B cell (primary cell): Measurements from ENCODE around the gene TFEC. TPM values are rescaled to one million over a fixed set of nuclear protein-coding genes. Genes with fewer than 3 reads are reported as not detected.

Source experiments
- ATAC-seq: fragments of 200-7000 bp; cut with Tn5 transposase; one replicate; pipeline ENCODE4 v1.10.0; 2021; ENCODE audit warnings: low read depth, mild to moderate bottlenecking, moderate number of reproducible peaks, moderate library complexity
- CTCF ChIA-PET: fragments of 350-600 bp; sonication (Branson Sonifier 250); formaldehyde crosslinking; loops from one replicate; lab custom pipeline; 2021; ENCODE audit warnings: antibody characterized with exemption, inconsistent platforms; lab: Charles Lee
- POLR2A ChIA-PET: fragments of 350-600 bp; sonication (Branson Sonifier 250); formaldehyde crosslinking; loops from one replicate; lab custom pipeline; 2021; ENCODE audit warnings: antibody characterized with exemption; lab: Charles Lee
- DNase-seq: peaks from one replicate; pipeline ENCODE4 v3.0.0; 2013
- H2AFZ ChIP-seq: 2 replicates; pipeline ENCODE4 v1.6.1; 2012; ENCODE audit warnings: mild to moderate bottlenecking, low read depth, low read length; ENCODE audit not compliant: insufficient read depth, poor library complexity, severe bottlenecking
- H3K27ac ChIP-seq, 2 donors: 1 replicate in 1 of 2; 2 replicates in 1 of 2; pipeline ENCODE4 v1.5.1; 2012 to 2013; ENCODE audit warnings: low read length in 2 of 2, mild to moderate bottlenecking in 2 of 2, moderate library complexity in 1 of 2
- H3K27me3 ChIP-seq, 4 experiments: fragments of 200-600 bp in 1 of 4; sonication (generic) in 1 of 4; replicated peaks in 1 of 4; 1 replicate in 2 of 4; 2 replicates in 2 of 4; pipeline versions ENCODE4 v1.6.1 to v1.7.0; 2013 to 2016; ENCODE audit warnings: low read length in 3 of 4, mild to moderate bottlenecking in 2 of 4, mixed read lengths in 1 of 4, moderate library complexity in 1 of 4; ENCODE audit not compliant: insufficient read depth in 4 of 4, control insufficient read depth in 3 of 4; ENCODE audit errors: control extremely low read depth in 1 of 4
- H3K36me3 ChIP-seq, 2 experiments: replicated peaks in 1 of 2; 1 replicate in 1 of 2; 2 replicates in 1 of 2; pipeline versions ENCODE4 v1.6.1 to v1.7.1; 2013; ENCODE audit warnings: low read length in 1 of 2; ENCODE audit not compliant: insufficient read depth in 2 of 2, control insufficient read depth in 1 of 2; ENCODE audit errors: control extremely low read depth in 1 of 2, extremely low read depth in 1 of 2
- H3K4me1 ChIP-seq, 2 donors: fragments of 200-600 bp in 1 of 2; sonication (generic) in 1 of 2; 1 replicate in 1 of 2; 2 replicates in 1 of 2; pipeline versions ENCODE4 v1.5.1 to v1.6.1; 2013 to 2017; ENCODE audit warnings: low read length in 2 of 2; ENCODE audit not compliant: control insufficient read depth in 2 of 2, insufficient read depth in 2 of 2
- H3K4me2 ChIP-seq: replicated peaks from 2 replicates; pipeline ENCODE3; 2012; ENCODE audit warnings: mild to moderate bottlenecking, low read depth, low read length; ENCODE audit not compliant: poor library complexity, severe bottlenecking
- H3K4me3 ChIP-seq, 5 experiments: fragments of 200-600 bp in 1 of 5; sonication (generic) in 1 of 5; 1 replicate in 3 of 5; 2 replicates in 2 of 5; pipeline versions ENCODE4 v1.5.1 to v1.7.0; 2011 to 2016; ENCODE audit warnings: low read length in 4 of 5, mild to moderate bottlenecking in 4 of 5, low read depth in 2 of 5, control low read depth in 1 of 5, moderate library complexity in 1 of 5; ENCODE audit not compliant: insufficient read depth in 1 of 5; ENCODE audit errors: control extremely low read depth in 1 of 5, extremely low read depth in 1 of 5
- H3K79me2 ChIP-seq: fragments of 200-600 bp; sonication (generic); one replicate; pipeline ENCODE4 v1.6.0; 2016; ENCODE audit warnings: low read length; ENCODE audit not compliant: control insufficient read depth, insufficient read depth
- H3K9ac ChIP-seq: fragments of 200-600 bp; sonication (generic); 2 replicates; pipeline ENCODE4 v1.6.1; 2017; ENCODE audit warnings: mild to moderate bottlenecking, low read length, moderate library complexity
- H3K9me3 ChIP-seq, 3 donors: one replicate each; pipeline versions ENCODE4 v1.6.1 to v1.7.1; 2013; ENCODE audit warnings: low read length in 2 of 3; ENCODE audit not compliant: control insufficient read depth in 2 of 3, insufficient read depth in 1 of 3; ENCODE audit errors: control extremely low read depth in 1 of 3
- H4K20me1 ChIP-seq: 2 replicates; pipeline ENCODE4 v1.6.0; 2012; ENCODE audit warnings: mild to moderate bottlenecking, low read length; ENCODE audit not compliant: insufficient read depth, control insufficient read depth, poor library complexity, severe bottlenecking
- H3K27ac Mint-ChIP-seq: one replicate; pipeline ENCODE4 v1.8.0; 2021; ENCODE audit warnings: mixed read lengths
- H3K27me3 Mint-ChIP-seq: one replicate; pipeline ENCODE4 v1.8.0; 2021; ENCODE audit warnings: mixed read lengths
- H3K4me1 Mint-ChIP-seq: one replicate; pipeline ENCODE4 v1.8.0; 2021; ENCODE audit warnings: mixed read lengths
- H3K4me3 Mint-ChIP-seq: one replicate; pipeline ENCODE4 v1.8.0; 2021; ENCODE audit warnings: mixed read lengths
- H3K9me3 Mint-ChIP-seq: one replicate; pipeline ENCODE4 v1.8.0; 2022; ENCODE audit warnings: mixed read lengths; ENCODE audit not compliant: insufficient read depth
- EZH2 ChIP-seq: IDR thresholded peaks from 2 replicates; pipeline ENCODE4 v1.6.1; 2012; ENCODE audit warnings: borderline replicate concordance, low read depth, mild to moderate bottlenecking, moderate library complexity, low read length; ENCODE audit not compliant: insufficient read depth, poor library complexity, severe bottlenecking
- WGBS: methylation state at CpG from one replicate; pipeline ENCODE4 v1.1.5; 2013; ENCODE audit warnings: missing lambda C conversion rate; ENCODE audit not compliant: insufficient coverage; 5-methylcytosine and 5-hydroxymethylcytosine counted together
- intact Hi-C: fragments of 100-400 bp; cut with micrococcal nuclease; formaldehyde crosslinking; loops from one replicate; pipeline ENCODE4 v1.10.0; 2022
- polyA plus RNA-seq: library from polyadenylated mRNA; depleted of rRNA; stranded (reverse); fragments of >200 nt; gene quantifications from 2 replicates; pipeline ENCODE4 v1.2.3, GENCODE V29; 2012
- total RNA-seq, 2 donors: library from RNA; stranded (reverse); fragments of 120-200 nt in 1 of 2; gene quantifications; 1 replicate in 1 of 2; 2 replicates in 1 of 2; pipeline versions ENCODE4 v1.2.3 to v1.2.4, GENCODE V29; 2013 to 2022
- TF ChIP-seq, protein P1 (sequence below): fragments of 200-600 bp; IDR thresholded peaks from one replicate; pipeline ENCODE4 v1.8.0; 2022; ENCODE audit warnings: antibody characterized with exemption, mild to moderate bottlenecking

Gene TFEC
- total and polyA plus RNA-seq, 2 donors (not counting 1 experiment from before 2014, with no cell fraction given), result 17.3 to 36.3 TPM

DNA sequence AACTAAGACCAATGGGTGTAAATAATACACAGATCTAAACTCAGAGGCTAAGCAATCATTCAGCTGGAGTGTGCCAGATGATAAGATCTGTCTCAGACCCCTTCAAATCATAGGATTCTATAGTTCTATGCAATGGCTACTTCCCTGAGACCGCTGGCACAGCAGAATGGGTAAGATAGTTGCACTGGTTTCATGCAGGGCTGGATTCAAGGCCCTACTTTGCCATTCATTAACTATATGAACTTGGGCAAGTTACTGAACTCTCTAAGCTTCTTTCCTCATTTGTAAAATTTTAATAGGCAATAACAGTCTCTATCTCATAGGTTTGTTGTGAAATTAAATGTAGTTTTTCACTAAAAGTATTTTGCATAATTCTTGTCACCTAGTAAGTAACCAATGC is 62.0 kb downstream of the TFEC start:
- WGBS, result no CpG with 5 or more reads among the region's 1 CpG
- H3K9me3 Mint-ChIP-seq, result no peaks in the 10 kb centered on the region
- Histone ChIP-seq H2AFZ (no peak overlapping the region), H3K79me2 (no peaks in the 10 kb centered on the region), H3K27ac (no peak overlapping the region), H3K36me3 (no peaks in the 10 kb centered on the region), H4K20me1 (no peaks in the 10 kb centered on the region), H3K4me2 (no peak overlapping the region), H3K9me3 (no peaks in the 10 kb centered on the region), H3K4me1 (no peaks in the 10 kb centered on the region), H3K27me3 (no peaks in the 10 kb centered on the region), H3K4me3 (no peak overlapping the region), H3K9ac (no peak overlapping the region)
- DNase-seq, result no peak
- H3K27me3 Mint-ChIP-seq, result no peaks in the 10 kb centered on the region
- POLR2A ChIA-PET, result no interaction called here
- ATAC-seq, result no peak
- no peak overlapping the region for H3K27ac Mint-ChIP-seq
- TF ChIP-seq, protein P1, sequence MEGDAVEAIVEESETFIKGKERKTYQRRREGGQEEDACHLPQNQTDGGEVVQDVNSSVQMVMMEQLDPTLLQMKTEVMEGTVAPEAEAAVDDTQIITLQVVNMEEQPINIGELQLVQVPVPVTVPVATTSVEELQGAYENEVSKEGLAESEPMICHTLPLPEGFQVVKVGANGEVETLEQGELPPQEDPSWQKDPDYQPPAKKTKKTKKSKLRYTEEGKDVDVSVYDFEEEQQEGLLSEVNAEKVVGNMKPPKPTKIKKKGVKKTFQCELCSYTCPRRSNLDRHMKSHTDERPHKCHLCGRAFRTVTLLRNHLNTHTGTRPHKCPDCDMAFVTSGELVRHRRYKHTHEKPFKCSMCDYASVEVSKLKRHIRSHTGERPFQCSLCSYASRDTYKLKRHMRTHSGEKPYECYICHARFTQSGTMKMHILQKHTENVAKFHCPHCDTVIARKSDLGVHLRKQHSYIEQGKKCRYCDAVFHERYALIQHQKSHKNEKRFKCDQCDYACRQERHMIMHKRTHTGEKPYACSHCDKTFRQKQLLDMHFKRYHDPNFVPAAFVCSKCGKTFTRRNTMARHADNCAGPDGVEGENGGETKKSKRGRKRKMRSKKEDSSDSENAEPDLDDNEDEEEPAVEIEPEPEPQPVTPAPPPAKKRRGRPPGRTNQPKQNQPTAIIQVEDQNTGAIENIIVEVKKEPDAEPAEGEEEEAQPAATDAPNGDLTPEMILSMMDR, result no peak
- TF ChIP-seq EZH2, result no peak
- no peaks in the 10 kb centered on the region for H3K4me1 Mint-ChIP-seq
- intact Hi-C loops, result no loop called here
- no peak overlapping the region for H3K4me3 Mint-ChIP-seq
- CTCF ChIA-PET, result no interaction called here

DNA sequence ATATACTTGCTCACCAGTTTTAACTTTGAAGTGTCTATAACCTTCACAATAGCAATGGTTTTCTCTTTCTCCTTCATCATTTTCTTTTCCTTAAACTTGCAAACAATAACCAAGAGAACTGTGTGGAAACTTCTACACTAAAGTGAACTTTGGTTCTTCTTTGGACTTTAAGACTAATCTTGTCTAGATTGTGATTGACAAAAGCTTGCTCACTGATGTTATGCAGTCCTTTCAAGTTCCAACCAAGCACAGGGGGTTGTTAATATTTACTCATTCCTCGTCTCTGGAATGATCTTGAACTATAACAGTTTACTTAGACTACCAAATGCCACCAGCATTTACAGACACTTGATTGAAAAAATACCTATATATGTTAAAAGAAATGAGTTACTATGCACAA is 62.4 kb downstream of the TFEC start:
- no peak overlapping the region for H3K9ac ChIP-seq

More for the DNA sequence above, 62.4 kb downstream of the TFEC start:
- no peak overlapping the region for H3K4me2 ChIP-seq
- ATAC-seq, result no peak
- H4K20me1 ChIP-seq, result no peaks in the 10 kb centered on the region
- no peaks in the 10 kb centered on the region for H3K27me3 Mint-ChIP-seq
- no peaks in the 10 kb centered on the region for H3K9me3 ChIP-seq
- H3K4me1 Mint-ChIP-seq, result no peaks in the 10 kb centered on the region
- H3K4me3 Mint-ChIP-seq, result no peak overlapping the region
- H3K79me2 ChIP-seq, result no peaks in the 10 kb centered on the region
- intact Hi-C loops, result no loop called here
- H2AFZ ChIP-seq, result no peak overlapping the region
- no peak overlapping the region for H3K4me3 ChIP-seq
- H3K27ac Mint-ChIP-seq, result no peak overlapping the region
- H3K27me3 ChIP-seq, result no peaks in the 10 kb centered on the region
- WGBS, result no CpG with 5 or more reads among the region's 1 CpG
- no peaks in the 10 kb centered on the region for H3K9me3 Mint-ChIP-seq
- no peaks in the 10 kb centered on the region for H3K36me3 ChIP-seq
- H3K4me1 ChIP-seq, result no peaks in the 10 kb centered on the region
- no peak for TF ChIP-seq EZH2
- TF ChIP-seq, protein P1, result no peak
- no peak overlapping the region for H3K27ac ChIP-seq
- ChIA-PET CTCF (no interaction called here), POLR2A (no interaction called here)
- DNase-seq, result no peak
